HG03521 (cell line): ENCODE measurements around the gene STIL.
"Not testable (repeated sequence)": the region's sequence is repeated elsewhere in the genome, so short reads cannot be mapped to it uniquely, and the experiment has no call there.

Experiments used
- ATAC-seq: cut with Tn5 transposase; IDR thresholded peaks from one replicate; pipeline ENCODE4 v1.9.1; 2021; ENCODE audit warnings: mild to moderate bottlenecking, moderate library complexity; ENCODE audit not compliant: unreplicated experiment

The STIL gene

GRCh38 chr1:47323599-47324031 is 9.7 kb upstream of the STIL start:
- ATAC-seq: no peak

- not testable (repeated sequence) for ATAC-seq
These were observed 6.0 kb upstream of the STIL start for GRCh38 chr1:47319968-47320367.

GRCh38 chr1:47317841-47318240 is 3.9 kb upstream of the STIL start:
- no peak for ATAC-seq

GRCh38 chr1:47309427-47309826 is 4.5 kb downstream of the STIL start:
- no peak for ATAC-seq

GRCh38 chr1:47302472-47302871 is 11.5 kb downstream of the STIL start:
- ATAC-seq: no peak

- ATAC-seq: no peak
These were observed 15.8 kb downstream of the STIL start for GRCh38 chr1:47298025-47298699.

- no peak for ATAC-seq
These were observed 18.4 kb downstream of the STIL start for GRCh38 chr1:47295579-47295978.

- not testable (repeated sequence) for ATAC-seq
These were observed 19.1 kb downstream of the STIL start for GRCh38 chr1:47294863-47295262.

GRCh38 chr1:47288116-47288515 is 25.8 kb downstream of the STIL start:
- ATAC-seq: not testable (repeated sequence)

- ATAC-seq: no peak
These were observed 33.8 kb downstream of the STIL start for GRCh38 chr1:47280142-47280541.

GRCh38 chr1:47276850-47277249 is 37.1 kb downstream of the STIL start:
- no peak for ATAC-seq

GRCh38 chr1:47275811-47276210 is 38.1 kb downstream of the STIL start:
- ATAC-seq: not testable (repeated sequence)

GRCh38 chr1:47265529-47265928 is 48.4 kb downstream of the STIL start:
- ATAC-seq: not testable (repeated sequence)

GRCh38 chr1:47262787-47263413 is 51.0 kb downstream of the STIL start:
- ATAC-seq: no peak

GRCh38 chr1:47257224-47257623 is 56.7 kb downstream of the STIL start:
- no peak for ATAC-seq

GRCh38 chr1:47252795-47253194 is 61.2 kb downstream of the STIL start:
- ATAC-seq: no peak

- no peak for ATAC-seq
These were observed 61.6 kb downstream of the STIL start for GRCh38 chr1:47252369-47252768.

GRCh38 chr1:47249755-47250154 is 64.2 kb downstream of the STIL start:
- no peak for ATAC-seq

GRCh38 chr1:47244339-47244862 is 69.5 kb downstream of the STIL start:
- no peak for ATAC-seq

GRCh38 chr1:47243910-47244309 is 70.0 kb downstream of the STIL start:
- no peak for ATAC-seq

- ATAC-seq: no peak
These were observed 72.5 kb downstream of the STIL start for GRCh38 chr1:47241114-47242113.
